ENCODE data around the gene LAMB3. TPM values are rescaled to one million over a fixed set of nuclear protein-coding genes. Genes with fewer than 3 reads are reported as not detected.

Gene LAMB3
- total and polyA plus RNA-seq, 10 of the 15 experiments (the other 5 are each of a cell fraction or from before 2014, with no cell fraction given) = 0.04 to 1.8 (median 0.10) TPM; not detected in 1

DNA sequence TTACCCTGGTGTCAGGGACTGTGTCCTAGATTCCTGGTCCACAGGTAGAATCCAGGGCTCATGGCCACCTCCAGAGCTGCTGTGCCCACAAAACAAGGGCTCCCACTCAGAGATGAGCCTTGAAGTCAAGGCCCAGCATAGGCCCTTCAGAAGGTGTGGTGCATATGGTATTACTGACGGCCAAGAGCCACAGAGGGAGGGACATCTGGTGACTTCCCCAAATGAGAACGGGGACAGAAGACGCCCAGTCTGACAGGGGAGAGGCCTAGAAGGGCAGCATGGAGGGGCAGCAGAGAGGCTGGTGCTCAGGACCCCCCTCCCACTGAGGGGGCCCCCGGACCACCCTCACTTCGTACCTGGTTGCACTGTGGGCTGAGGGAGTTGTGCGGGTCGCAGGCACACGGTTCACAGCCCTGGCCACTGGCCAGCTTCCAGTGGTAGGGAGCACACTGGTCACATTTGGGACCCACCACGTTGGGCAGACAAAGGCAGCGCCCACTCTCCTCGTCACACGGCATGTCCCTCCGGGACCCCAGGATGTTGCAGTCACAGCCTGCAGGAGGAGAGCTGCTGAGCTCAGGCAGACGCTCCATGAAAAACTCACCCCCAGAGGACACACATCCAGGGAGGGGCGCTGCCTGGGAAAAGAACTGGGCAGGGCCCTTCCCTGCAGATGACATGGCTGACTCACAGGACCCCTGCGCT lies 25.0 kb downstream of the LAMB3 start (continued):
- TF ChIP-seq NFYB (IDR thresholded peaks at IDR 0.05; ENCODE audit: insufficient read depth, low read depth, low read length) (no peak), CREM (IDR thresholded peaks at IDR 0.05; ENCODE audit: low read depth) (no peak), ASH2L (IDR thresholded peaks at IDR 0.05; ENCODE audit: borderline replicate concordance, low read depth) (no peak), BHLHE40 (IDR thresholded peaks at IDR 0.05; ENCODE audit: borderline replicate concordance in 1 of 2, low read depth in 2 of 2, low read length in 1 of 2) (no peak), RELB (IDR thresholded peaks at IDR 0.05; ENCODE audit: low read depth) (no peak)

DNA sequence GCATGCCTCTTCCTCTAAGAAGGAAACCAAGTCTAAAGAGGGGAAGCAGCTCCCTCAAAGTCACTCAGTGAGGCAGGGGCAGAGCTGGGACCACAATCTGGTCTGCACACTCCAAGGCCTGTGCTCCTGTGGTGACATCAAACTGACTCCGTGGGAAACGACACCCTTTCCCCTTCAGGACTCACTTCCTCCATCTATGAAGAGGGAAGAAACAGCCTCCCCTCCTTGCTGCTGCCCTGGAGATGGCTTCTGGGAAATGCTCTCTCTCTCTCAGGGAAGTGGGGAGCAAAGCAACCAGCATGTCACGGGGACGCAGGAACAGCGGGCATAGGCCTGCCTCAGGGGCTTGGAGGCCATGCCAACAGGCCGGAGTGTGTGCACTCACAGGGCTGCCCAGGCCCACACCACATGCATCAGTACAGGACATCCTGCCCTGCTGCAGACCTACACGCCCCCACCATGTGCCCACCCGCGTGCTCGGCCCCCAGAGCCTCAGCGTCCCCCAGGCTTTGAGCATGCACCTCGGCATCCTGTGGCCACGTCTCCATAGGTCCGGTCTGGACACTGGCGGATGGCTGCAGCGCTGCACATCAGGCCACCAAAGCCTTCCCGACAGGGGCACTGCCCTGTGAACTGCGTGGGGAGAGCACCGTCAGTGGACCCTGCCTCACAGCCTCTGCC lies 25.7 kb downstream of the LAMB3 start:
- ChIA-PET SMC1A (ENCODE audit: uncharacterized antibody, unreplicated experiment) (interaction anchor here (1.0 to 2.4 kb wide), 7 partner anchors 10 to 67 kb away, joined by 3 to 12 read pairs (median 4); no protein-coding TSS in a partner anchor), CTCF (interaction anchor here (0.8 to 13.9 kb wide), 20 partner anchors 9 to 122 kb away, joined by 3 to 211 read pairs (median 8); no protein-coding TSS in a partner anchor), POLR2A (no interaction called here), RAD21 (ENCODE audit: unreplicated experiment) (interaction anchor here (0.9 to 2.4 kb wide), 8 partner anchors 24 to 67 kb away, joined by 3 to 22 read pairs (median 6); no protein-coding TSS in a partner anchor)
- intact Hi-C loops (cut with micrococcal nuclease; ENCODE audit: unreplicated experiment) (loop anchor here (1.0 to 5.0 kb wide), 5 partner anchors 24 to 121 kb away; no protein-coding TSS in a partner anchor), in situ Hi-C loops (cut with MboI) (loop anchor here (10.0 kb wide), 1 partner anchor 52 kb away; no protein-coding TSS in a partner anchor)
- Histone ChIP-seq H4K20me1 (ENCODE audit: control insufficient read depth, insufficient read depth) (no peaks in the 10 kb centered on the region), H3K4me2 (ENCODE audit: control insufficient read depth, insufficient read depth) (no peak overlapping the region), H3K27me3 (replicated peaks in 1 of 2; ENCODE audit: control insufficient read depth in 2 of 2, insufficient read depth in 2 of 2, low read length in 1 of 2) (no peaks in the 10 kb centered on the region), H3K9me3 (replicated peaks; ENCODE audit: control insufficient read depth, insufficient read depth, low read length) (no peaks in the 10 kb centered on the region), H3K4me3 (no peak overlapping the region), H3K79me2 (ENCODE audit: control insufficient read depth, insufficient read depth, low read length) (no peaks in the 10 kb centered on the region), H3K36me3 (ENCODE audit: control insufficient read depth in 2 of 2, insufficient read depth in 2 of 2, low read length in 1 of 2) (no peaks in the 10 kb centered on the region), H3K27ac (ENCODE audit: control insufficient read depth, insufficient read depth) (no peak overlapping the region), H3K9ac (ENCODE audit: control insufficient read depth, insufficient read depth, low read length) (no peak overlapping the region), H3K4me1 (ENCODE audit: control insufficient read depth, insufficient read depth, low read length) (no peaks in the 10 kb centered on the region), H2AFZ (ENCODE audit: control insufficient read depth, low read depth, low read length) (no peak overlapping the region)
- DNase-seq (ENCODE audit: low read depth, low spot score) = no peak
- no peak for ATAC-seq
- BruUV-seq (replicated peaks) = no TSS peak
- 57% methylated on average over 18 of the region's 19 CpGs for WGBS (ENCODE audit: insufficient coverage, insufficient replicate concordance, low lambda C conversion rate, missing lambda C conversion rate)
- FAIRE-seq = no peak
- TF ChIP-seq, protein P1, sequence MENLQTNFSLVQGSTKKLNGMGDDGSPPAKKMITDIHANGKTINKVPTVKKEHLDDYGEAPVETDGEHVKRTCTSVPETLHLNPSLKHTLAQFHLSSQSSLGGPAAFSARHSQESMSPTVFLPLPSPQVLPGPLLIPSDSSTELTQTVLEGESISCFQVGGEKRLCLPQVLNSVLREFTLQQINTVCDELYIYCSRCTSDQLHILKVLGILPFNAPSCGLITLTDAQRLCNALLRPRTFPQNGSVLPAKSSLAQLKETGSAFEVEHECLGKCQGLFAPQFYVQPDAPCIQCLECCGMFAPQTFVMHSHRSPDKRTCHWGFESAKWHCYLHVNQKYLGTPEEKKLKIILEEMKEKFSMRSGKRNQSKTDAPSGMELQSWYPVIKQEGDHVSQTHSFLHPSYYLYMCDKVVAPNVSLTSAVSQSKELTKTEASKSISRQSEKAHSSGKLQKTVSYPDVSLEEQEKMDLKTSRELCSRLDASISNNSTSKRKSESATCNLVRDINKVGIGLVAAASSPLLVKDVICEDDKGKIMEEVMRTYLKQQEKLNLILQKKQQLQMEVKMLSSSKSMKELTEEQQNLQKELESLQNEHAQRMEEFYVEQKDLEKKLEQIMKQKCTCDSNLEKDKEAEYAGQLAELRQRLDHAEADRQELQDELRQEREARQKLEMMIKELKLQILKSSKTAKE (IDR thresholded peaks at IDR 0.05; ENCODE audit: low read depth, poor library complexity, severe bottlenecking) = no peak
- TF ChIP-seq EZH2 (IDR thresholded peaks at IDR 0.05; ENCODE audit: borderline replicate concordance, control insufficient read depth, low read depth, low read length) (no peak), HCFC1 (IDR thresholded peaks at IDR 0.05; ENCODE audit: low read length) (no peak), NKRF (conservative IDR thresholded peaks at IDR 0.05) (no peak), ETV6 (conservative IDR thresholded peaks at IDR 0.05 in 1 of 2, IDR thresholded peaks at IDR 0.05 in 1 of 2; ENCODE audit: borderline replicate concordance in 1 of 2, low read depth in 1 of 2) (no peak)
- TF ChIP-seq, protein P2, sequence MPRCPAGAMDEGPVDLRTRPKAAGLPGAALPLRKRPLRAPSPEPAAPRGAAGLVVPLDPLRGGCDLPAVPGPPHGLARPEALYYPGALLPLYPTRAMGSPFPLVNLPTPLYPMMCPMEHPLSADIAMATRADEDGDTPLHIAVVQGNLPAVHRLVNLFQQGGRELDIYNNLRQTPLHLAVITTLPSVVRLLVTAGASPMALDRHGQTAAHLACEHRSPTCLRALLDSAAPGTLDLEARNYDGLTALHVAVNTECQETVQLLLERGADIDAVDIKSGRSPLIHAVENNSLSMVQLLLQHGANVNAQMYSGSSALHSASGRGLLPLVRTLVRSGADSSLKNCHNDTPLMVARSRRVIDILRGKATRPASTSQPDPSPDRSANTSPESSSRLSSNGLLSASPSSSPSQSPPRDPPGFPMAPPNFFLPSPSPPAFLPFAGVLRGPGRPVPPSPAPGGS (IDR thresholded peaks at IDR 0.05; ENCODE audit: borderline replicate concordance, insufficient read depth, low read depth, low read length, poor library complexity, severe bottlenecking) = no peak
